Esophagus squamous epithelium (tissue), 5 donors: Measurements from ENCODE around the gene FOXI1. TPM values are rescaled to one million over a fixed set of nuclear protein-coding genes. Genes with fewer than 3 reads are reported as not detected.

ENCODE experiments used
- DNase-seq: peaks from one replicate; lab custom pipeline; 2025; lab: John Stamatoyannopoulos, UW
- H3K27ac ChIP-seq, 4 donors: fragments of 200-600 bp; sonication (generic); one replicate each; pipeline ENCODE4 v1.5.1; 2016 to 2019; ENCODE audit warnings: mild to moderate bottlenecking in 1 of 4
- H3K27me3 ChIP-seq, 4 donors: fragments of 200-600 bp; sonication (generic); 1 replicate in 3 of 4; 2 replicates in 1 of 4; pipeline versions ENCODE4 v1.5.1 to v1.6.0; 2017 to 2021; ENCODE audit warnings: antibody characterized with exemption in 1 of 4
- H3K36me3 ChIP-seq, 3 donors: fragments of 200-600 bp; sonication (generic); one replicate each; pipeline ENCODE4 v1.5.1; 2016 to 2019
- H3K4me1 ChIP-seq, 3 donors: fragments of 200-600 bp; sonication (generic); one replicate each; pipeline ENCODE4 v1.5.1; 2017 to 2019
- H3K4me3 ChIP-seq, 4 donors: fragments of 200-600 bp; sonication (generic); 1 replicate in 3 of 4; 2 replicates in 1 of 4; pipeline ENCODE4 v1.5.1; 2016 to 2019; ENCODE audit warnings: mild to moderate bottlenecking in 2 of 4, moderate library complexity in 1 of 4
- H3K9me3 ChIP-seq, 3 donors: fragments of 200-600 bp; sonication (generic); one replicate each; pipeline ENCODE4 v1.5.1; 2016 to 2019
- CTCF ChIP-seq, 6 experiments: fragments of 450-650 bp in 4 of 6; fragments of 200-600 bp in 2 of 6; sonication (generic) in 2 of 6; IDR thresholded peaks; one replicate each; pipeline ENCODE4 v1.5.1; 2016 to 2019; ENCODE audit warnings: antibody characterized with exemption in 6 of 6, mild to moderate bottlenecking in 4 of 6, moderate library complexity in 4 of 6
- POLR2A ChIP-seq, 4 donors: fragments of 450-650 bp; IDR thresholded peaks; one replicate each; pipeline ENCODE4 v1.6.1; 2017; ENCODE audit warnings: antibody characterized with exemption in 4 of 4, mild to moderate bottlenecking in 4 of 4, moderate library complexity in 3 of 4
- WGBS, 2 donors: methylation state at CpG; one replicate each; pipeline ENCODE4 v1.1.5; 2018; 5-methylcytosine and 5-hydroxymethylcytosine counted together
- intact Hi-C: fragments of 100-400 bp; cut with DNase I; formaldehyde crosslinking; loops from one replicate; pipeline ENCODE4 v1.15.0; 2022
- total RNA-seq, 4 donors: library from RNA; depleted of rRNA; stranded (reverse); fragments of >200 nt; gene quantifications; one replicate each; pipeline ENCODE4 v1.1.0, GENCODE V29; 2016
- donor health status: DM: yes; HTN: yes; CAD: no.

FOXI1 gene
- total RNA-seq, 4 donors from 2014 or later: not detected

- TF ChIP-seq CTCF (IDR thresholded peaks at IDR 0.05) (no peak), POLR2A (IDR thresholded peaks at IDR 0.05) (no peak)
- H3K27ac ChIP-seq: no peak overlapping the region
- H3K4me3 ChIP-seq: no peak overlapping the region
- H3K27me3 ChIP-seq: no peaks in the 10 kb centered on the region
- H3K4me1 ChIP-seq: no peaks in the 10 kb centered on the region
- no peak for DNase-seq
- intact Hi-C loops: no loop called here
- H3K9me3 ChIP-seq: no peaks in the 10 kb centered on the region
- 68 to 78% methylated on average over 6 of the region's 6 CpGs for WGBS, 2 donors
- no peaks in the 10 kb centered on the region for H3K36me3 ChIP-seq
Observed at GRCh38 chr5:170112876-170113521, 7.3 kb downstream of the FOXI1 start.

- WGBS, 2 donors: 68 to 87% methylated on average over 2 to 3 of the region's 3 CpGs
- Histone ChIP-seq H3K27ac (no peak overlapping the region), H3K36me3 (no peaks in the 10 kb centered on the region), H3K27me3 (no peaks in the 10 kb centered on the region), H3K4me3 (no peak overlapping the region), H3K4me1 (no peaks in the 10 kb centered on the region), H3K9me3 (no peaks in the 10 kb centered on the region)
- intact Hi-C loops: no loop called here
- no peak for TF ChIP-seq CTCF (IDR thresholded peaks at IDR 0.05)
- no peak for TF ChIP-seq POLR2A (IDR thresholded peaks at IDR 0.05)
- no peak for DNase-seq
Observed at GRCh38 chr5:170113522-170113900, 7.8 kb downstream of the FOXI1 start.

GRCh38 chr5:170114271-170114670 is 8.6 kb downstream of the FOXI1 start:
- intact Hi-C loops: no loop called here
- 68 to 83% methylated on average over 6 to 7 of the region's 7 CpGs for WGBS, 2 donors
- H3K36me3 ChIP-seq: no peaks in the 10 kb centered on the region
- no peak for TF ChIP-seq CTCF (IDR thresholded peaks at IDR 0.05)
- TF ChIP-seq POLR2A (IDR thresholded peaks at IDR 0.05): no peak
- no peaks in the 10 kb centered on the region for H3K9me3 ChIP-seq
- H3K27me3 ChIP-seq: no peaks in the 10 kb centered on the region
- no peak for DNase-seq
- H3K4me3 ChIP-seq: no peak overlapping the region
- no peaks in the 10 kb centered on the region for H3K4me1 ChIP-seq
- no peak overlapping the region for H3K27ac ChIP-seq

- no peak for TF ChIP-seq POLR2A (IDR thresholded peaks at IDR 0.05)
- no peak for TF ChIP-seq CTCF (IDR thresholded peaks at IDR 0.05)
- WGBS, 2 donors: 83 to 96% methylated on average over 2 of the region's 2 CpGs
Observed at GRCh38 chr5:170115925-170116324, 10.2 kb downstream of the FOXI1 start.

GRCh38 chr5:170117736-170118135 is 12.0 kb downstream of the FOXI1 start:
- no peak for TF ChIP-seq CTCF (IDR thresholded peaks at IDR 0.05)
- no peak for TF ChIP-seq POLR2A (IDR thresholded peaks at IDR 0.05)
- H3K4me3 ChIP-seq: no peak overlapping the region
- DNase-seq: no peak
- H3K4me1 ChIP-seq: no peaks in the 10 kb centered on the region
- WGBS, 2 donors: 63 to 86% methylated on average over 2 of the region's 2 CpGs
- H3K27me3 ChIP-seq: no peaks in the 10 kb centered on the region
- no peak overlapping the region for H3K27ac ChIP-seq
- no peaks in the 10 kb centered on the region for H3K36me3 ChIP-seq
- intact Hi-C loops: no loop called here
- H3K9me3 ChIP-seq: no peaks in the 10 kb centered on the region

More at GRCh38 chr5:170115925-170116324, 10.2 kb downstream of the FOXI1 start:
- no peak overlapping the region for H3K27ac ChIP-seq
- H3K36me3 ChIP-seq: no peaks in the 10 kb centered on the region
- H3K4me1 ChIP-seq: no peaks in the 10 kb centered on the region
- no peak for DNase-seq
- no peak overlapping the region for H3K4me3 ChIP-seq
- H3K27me3 ChIP-seq: no peaks in the 10 kb centered on the region
- intact Hi-C loops: no loop called here
- H3K9me3 ChIP-seq: no peaks in the 10 kb centered on the region
